ENCODE data around the gene HP1BP3. TPM values are rescaled to one million over a fixed set of nuclear protein-coding genes. Genes with fewer than 3 reads are reported as not detected.
A peak's percentile ranks its signal among the peaks of the same experiment; 100 is the strongest.

Gene HP1BP3
- total RNA-seq, 2 experiments from 2014 or later = 226 to 240 TPM

DNA sequence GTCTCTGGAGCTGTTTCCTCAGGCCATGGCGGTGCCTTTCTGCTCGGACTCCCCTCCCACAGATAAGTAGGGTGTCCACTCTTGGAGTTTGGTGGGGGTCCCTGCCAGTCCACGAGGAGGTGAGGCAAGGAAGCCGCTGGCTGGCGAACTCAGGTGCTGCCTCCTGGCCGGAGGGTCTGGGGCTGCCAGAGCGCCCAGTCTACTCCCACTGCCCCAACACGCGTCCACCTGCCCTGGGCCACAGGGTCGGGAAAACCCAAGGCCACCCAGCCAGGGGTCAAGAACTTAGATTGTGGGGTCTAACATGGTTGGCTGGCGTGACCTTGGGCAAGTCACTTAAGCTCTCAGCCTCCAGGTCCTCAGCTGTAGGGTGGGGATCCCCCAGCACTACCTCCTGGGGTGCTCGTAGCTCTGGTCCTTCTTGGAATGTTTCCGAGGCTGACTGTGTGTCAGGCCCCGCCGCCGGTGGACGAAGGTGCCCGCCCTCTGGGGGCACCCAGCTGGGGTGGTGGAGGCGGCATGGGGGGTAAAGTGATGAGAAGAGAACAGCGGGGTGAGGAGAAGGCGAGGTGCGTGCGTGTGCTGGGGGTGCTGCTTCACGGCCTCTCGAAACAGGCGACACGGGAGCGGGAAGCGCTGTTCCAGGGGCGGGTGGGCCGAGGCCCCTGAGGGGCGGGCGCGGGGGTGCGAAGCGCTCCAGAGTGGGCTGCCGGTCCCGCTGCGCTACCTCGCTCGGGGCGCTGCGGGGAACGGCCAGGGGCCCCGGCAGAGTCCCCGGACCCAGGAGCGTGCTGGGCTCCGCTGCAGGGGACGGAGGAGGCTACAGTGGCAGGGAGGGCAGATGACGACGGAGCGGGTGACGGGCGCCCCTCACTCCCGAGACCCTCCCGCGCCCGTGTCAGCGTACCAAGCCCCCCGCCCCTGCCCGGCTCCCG lies 55.8 kb downstream of the HP1BP3 start:
- DNase-seq = no peak

DNA sequence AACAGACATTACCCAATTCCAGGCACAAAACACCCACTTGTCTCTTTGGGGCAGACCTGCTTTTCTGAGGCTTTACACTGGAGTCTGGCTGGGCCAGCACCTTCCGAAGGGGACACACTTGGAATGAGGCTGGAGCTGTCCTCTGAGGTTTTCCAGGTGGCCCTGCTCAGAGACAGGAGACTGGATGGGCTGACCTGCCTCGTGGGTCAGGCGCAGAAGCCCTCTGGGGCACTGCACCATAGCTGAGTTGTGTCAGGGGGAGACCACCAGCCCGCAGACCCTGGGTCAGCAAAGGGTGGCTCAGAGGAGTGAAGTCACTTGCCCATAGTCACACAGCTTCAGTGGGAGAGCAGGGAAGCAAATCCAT lies 56.4 kb downstream of the HP1BP3 start:
- Mint-ChIP-seq H3K9me3 (no peaks in the 10 kb centered on the region), H3K4me3 (peak overlapping the region; percentile 6), H3K4me1 (ENCODE audit: low read depth) (peaks cover 10% of the 10 kb centered on the region), H3K27ac (no peak overlapping the region), H3K27me3 (ENCODE audit: low read depth) (peaks cover 32% of the 10 kb centered on the region), H3K36me3 (ENCODE audit: low read depth) (peaks cover under 1% of the 10 kb centered on the region)
- no peak for DNase-seq
- intact Hi-C loops (cut with micrococcal nuclease) = no loop called here
- CTCF ChIA-PET = interaction anchor here (0.7 to 0.9 kb wide), 3 partner anchors 33 to 101 kb away, joined by 3 to 5 read pairs (median 3); no protein-coding TSS in a partner anchor

More for the DNA sequence above, 55.8 kb downstream of the HP1BP3 start:
- Mint-ChIP-seq H3K27me3 (ENCODE audit: low read depth) (peaks cover 32% of the 10 kb centered on the region), H3K27ac (no peak overlapping the region), H3K4me1 (ENCODE audit: low read depth) (peaks cover 10% of the 10 kb centered on the region), H3K9me3 (no peaks in the 10 kb centered on the region), H3K36me3 (ENCODE audit: low read depth) (peaks cover 5% of the 10 kb centered on the region), H3K4me3 (peak overlapping the region; percentile 67)
- CTCF ChIA-PET = interaction anchor here (0.7 to 0.9 kb wide), 3 partner anchors 33 to 101 kb away, joined by 3 to 5 read pairs (median 3); no protein-coding TSS in a partner anchor
- intact Hi-C loops (cut with micrococcal nuclease) = no loop called here

DNA sequence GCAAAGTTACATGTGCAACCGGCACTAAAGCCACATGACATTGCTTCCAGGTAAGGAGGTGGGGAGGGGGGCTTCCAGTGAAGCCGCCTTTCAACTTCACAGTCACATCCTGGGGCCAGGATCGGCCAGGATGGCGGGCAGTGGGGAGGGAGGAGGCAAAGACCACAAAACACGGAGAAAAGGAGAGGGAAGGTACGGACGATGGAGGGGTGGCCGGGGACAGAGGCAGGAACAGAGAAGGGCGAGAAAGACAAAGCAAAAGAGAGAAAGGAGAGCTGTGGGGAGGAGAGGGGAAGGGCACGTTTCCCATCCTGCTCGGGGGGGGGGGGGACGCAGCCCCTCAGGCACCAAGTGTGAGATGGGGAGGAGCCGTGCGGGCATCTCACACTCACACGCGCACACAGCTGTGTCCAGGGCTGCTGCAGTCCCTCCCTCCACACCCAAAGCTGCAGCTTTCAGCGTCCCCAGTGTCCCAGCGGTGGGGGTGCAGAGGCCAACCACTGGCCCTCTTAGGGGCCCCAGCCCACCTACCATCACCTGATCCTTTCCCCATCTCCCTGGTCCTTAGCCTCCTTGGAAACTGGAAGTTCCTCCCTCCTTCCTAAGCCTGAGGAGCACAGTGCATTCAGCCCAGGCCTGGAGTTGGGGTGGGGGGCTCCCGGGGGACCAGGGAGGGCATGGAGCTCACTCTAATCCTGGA lies 57.0 kb downstream of the HP1BP3 start:
- Mint-ChIP-seq H3K27me3 (ENCODE audit: low read depth) (peaks cover 32% of the 10 kb centered on the region), H3K36me3 (ENCODE audit: low read depth) (no peaks in the 10 kb centered on the region), H3K9me3 (no peaks in the 10 kb centered on the region), H3K4me3 (peak overlapping the region; percentile 13), H3K27ac (no peak overlapping the region), H3K4me1 (ENCODE audit: low read depth) (peaks cover 10% of the 10 kb centered on the region)
- no peak for DNase-seq
- CTCF ChIA-PET = interaction anchor here (0.9 to 1.1 kb wide), 2 partner anchors 33 kb away, joined by 5 read pairs; no protein-coding TSS in a partner anchor
- intact Hi-C loops (cut with micrococcal nuclease) = no loop called here

DNA sequence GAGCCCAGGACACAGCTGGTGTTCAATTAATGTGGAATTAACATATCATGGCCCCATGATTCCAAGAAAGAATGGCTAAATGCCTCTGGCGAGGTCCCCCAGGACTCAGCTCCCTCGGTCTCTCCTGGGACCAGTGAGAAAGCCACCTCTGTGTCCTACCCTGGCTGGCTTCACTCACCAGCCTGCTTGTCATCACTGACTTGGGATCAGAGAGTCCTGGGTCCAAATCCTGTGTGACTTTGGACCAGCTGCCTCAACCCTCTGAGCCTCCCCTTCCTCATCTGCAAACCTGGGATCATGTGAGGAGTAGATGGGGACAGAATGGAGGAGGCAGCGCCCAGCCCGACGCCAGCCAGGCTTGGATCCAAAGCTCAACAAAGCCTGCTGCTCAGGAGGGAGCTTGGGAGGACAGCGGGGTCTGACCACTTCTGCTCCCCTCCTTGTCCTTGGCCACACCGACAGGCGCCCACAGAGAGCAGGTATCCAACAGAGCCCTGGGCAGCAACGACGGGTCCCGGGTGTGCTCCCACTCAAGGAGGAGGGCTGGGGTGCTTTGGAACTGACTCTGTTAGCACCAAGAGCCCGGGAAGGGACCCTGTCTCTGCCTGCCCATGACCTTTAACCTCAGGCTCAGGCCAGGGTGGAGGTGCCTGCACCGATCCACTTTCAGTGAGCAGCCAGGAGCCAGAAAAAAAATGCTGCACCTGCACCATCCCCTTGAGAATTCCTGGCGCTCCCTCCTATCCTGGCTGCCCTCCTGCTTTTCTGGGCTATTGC lies 57.8 kb downstream of the HP1BP3 start:
- Mint-ChIP-seq H3K27me3 (ENCODE audit: low read depth) (peaks cover 32% of the 10 kb centered on the region), H3K4me3 (no peak overlapping the region), H3K4me1 (ENCODE audit: low read depth) (peaks cover 10% of the 10 kb centered on the region), H3K9me3 (no peaks in the 10 kb centered on the region), H3K27ac (no peak overlapping the region), H3K36me3 (ENCODE audit: low read depth) (no peaks in the 10 kb centered on the region)
- intact Hi-C loops (cut with micrococcal nuclease) = no loop called here
- DNase-seq = no peak
- CTCF ChIA-PET = interaction anchor here (1.1 kb wide), 1 partner anchor 32 kb away, joined by 5 read pairs; no protein-coding TSS in a partner anchor

DNA sequence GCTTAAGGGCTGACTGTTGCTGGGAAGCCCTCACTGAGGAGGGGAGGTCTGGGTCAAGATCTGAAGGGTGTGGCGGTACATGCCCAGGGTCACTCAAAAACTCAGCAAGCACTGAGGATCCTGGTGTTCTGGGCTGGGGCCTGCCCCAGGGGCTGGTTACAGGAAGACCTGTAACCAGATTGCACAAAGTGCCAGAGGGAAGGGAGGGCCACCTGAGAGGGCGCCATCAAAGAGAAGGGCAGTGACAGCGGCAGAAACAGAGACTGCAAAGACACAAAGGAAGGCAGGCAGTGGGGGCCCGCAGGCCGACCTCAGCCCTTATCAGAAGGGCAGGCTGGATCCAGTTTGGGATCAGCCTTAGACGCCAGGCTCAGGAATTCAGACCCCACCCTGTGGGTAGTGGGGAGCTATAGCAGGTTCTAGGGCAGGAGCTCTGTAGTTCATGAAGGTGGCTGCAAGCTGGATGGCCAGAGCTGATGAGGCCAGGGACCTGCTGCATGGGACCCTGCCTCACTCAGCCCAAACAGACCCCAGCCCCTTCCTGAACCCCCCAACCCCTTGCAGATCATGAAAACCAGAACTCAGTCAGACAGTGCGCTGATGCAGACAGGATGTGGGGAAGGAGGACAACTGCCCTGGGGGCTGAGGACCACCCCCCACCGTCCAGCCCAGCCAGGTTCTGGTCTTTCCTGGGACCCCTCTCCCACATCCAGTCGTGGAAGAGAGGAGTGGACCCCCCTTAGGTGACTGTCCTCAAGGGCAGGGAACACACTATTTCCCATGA lies 58.5 kb downstream of the HP1BP3 start:
- intact Hi-C loops (cut with micrococcal nuclease) = no loop called here
- no peak overlapping the region for H3K4me3 Mint-ChIP-seq
- no peaks in the 10 kb centered on the region for H3K36me3 Mint-ChIP-seq (ENCODE audit: low read depth)
- no peak for DNase-seq
- no peak overlapping the region for H3K27ac Mint-ChIP-seq
- H3K4me1 Mint-ChIP-seq (ENCODE audit: low read depth) = peaks cover 10% of the 10 kb centered on the region
- CTCF ChIA-PET = interaction anchor here (1.1 kb wide), 2 partner anchors 31 to 32 kb away, joined by 4 to 5 read pairs; no protein-coding TSS in a partner anchor
- H3K27me3 Mint-ChIP-seq (ENCODE audit: low read depth) = peaks cover 29% of the 10 kb centered on the region
- no peaks in the 10 kb centered on the region for H3K9me3 Mint-ChIP-seq

DNA sequence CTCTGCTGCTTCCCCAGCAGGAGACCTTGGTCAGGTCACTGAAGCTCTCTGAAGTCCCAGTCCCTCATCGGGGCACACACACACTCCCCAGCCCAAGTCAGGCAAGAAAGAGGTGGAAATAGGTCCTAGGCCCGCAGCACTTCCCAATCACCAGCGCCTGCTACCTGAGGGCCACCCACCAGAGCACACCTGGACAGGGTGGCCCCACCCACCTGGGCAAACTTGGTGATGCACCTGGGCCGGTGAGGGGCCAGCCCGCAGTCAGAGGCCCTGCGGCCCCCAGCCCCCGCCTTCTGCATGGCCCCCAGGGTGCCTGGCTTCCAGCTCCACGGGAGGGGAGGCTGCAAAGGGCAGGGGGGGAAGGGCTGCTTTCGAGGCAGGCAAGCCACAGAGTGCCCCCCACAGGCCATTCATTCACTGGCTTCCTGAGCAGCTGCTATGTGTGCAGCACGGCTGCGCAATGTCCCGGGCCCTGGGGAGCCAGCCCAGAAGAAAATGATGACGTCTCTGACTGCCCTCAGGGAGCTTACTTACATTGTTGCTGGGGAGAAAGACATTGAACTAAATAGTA lies 59.3 kb downstream of the HP1BP3 start:
- Mint-ChIP-seq H3K27ac (no peak overlapping the region), H3K4me1 (ENCODE audit: low read depth) (peaks cover 6% of the 10 kb centered on the region), H3K4me3 (no peak overlapping the region), H3K9me3 (no peaks in the 10 kb centered on the region), H3K27me3 (ENCODE audit: low read depth) (peaks cover 29% of the 10 kb centered on the region), H3K36me3 (ENCODE audit: low read depth) (no peaks in the 10 kb centered on the region)
- intact Hi-C loops (cut with micrococcal nuclease) = no loop called here
- CTCF ChIA-PET = interaction anchor here (0.6 to 1.1 kb wide), 2 partner anchors 31 to 873 kb away, joined by 4 to 7 read pairs; no protein-coding TSS in a partner anchor
- no peak for DNase-seq

DNA sequence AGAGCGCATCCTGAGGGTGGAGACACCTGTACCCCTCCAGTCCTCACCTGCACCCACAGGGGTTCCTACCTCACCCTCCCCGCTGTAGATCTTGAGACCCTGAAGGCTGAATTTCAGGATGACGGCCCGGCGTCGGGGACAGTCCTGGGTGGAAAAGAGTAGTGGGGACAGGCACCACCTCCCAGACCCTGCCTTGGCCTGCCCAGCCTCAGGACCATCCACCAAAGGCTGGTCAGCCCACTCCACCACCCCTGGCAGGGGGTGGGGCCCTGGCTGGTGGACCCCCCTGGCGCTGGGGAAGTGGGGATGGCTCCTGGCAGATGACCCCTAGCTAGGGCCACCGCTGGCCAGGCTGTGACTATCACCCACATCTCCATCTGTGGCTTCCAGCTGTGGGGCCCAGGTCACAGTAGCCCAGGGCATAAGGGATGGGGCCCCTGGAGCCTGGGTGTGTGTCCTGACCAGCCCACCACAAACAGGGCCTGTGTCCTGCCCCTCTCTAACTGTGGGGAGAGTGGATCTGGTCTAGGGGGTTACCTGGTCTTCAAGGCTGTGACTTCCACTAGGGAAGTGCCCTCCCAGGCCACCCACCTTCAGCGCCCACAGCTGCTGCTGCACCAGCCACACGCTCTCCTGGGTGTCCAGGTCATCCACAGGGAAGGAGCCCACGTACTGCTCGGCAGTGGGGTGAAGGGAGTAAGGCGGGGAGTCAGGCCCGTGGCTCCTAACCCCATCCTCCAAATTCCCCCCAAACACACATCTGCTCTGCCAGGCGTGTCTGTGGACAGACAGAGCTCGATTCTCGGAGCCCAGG lies 60.0 kb downstream of the HP1BP3 start:
- H3K36me3 Mint-ChIP-seq (ENCODE audit: low read depth) = no peaks in the 10 kb centered on the region
- intact Hi-C loops (cut with micrococcal nuclease) = no loop called here
- no peaks in the 10 kb centered on the region for H3K4me1 Mint-ChIP-seq (ENCODE audit: low read depth)
- peaks cover 27% of the 10 kb centered on the region for H3K27me3 Mint-ChIP-seq (ENCODE audit: low read depth)
- H3K9me3 Mint-ChIP-seq = no peaks in the 10 kb centered on the region
- H3K27ac Mint-ChIP-seq = no peak overlapping the region
- no peak overlapping the region for H3K4me3 Mint-ChIP-seq
- CTCF ChIA-PET = interaction anchor here (1.1 kb wide), 1 partner anchor 30 kb away, joined by 4 read pairs; no protein-coding TSS in a partner anchor
- DNase-seq = no peak

DNA sequence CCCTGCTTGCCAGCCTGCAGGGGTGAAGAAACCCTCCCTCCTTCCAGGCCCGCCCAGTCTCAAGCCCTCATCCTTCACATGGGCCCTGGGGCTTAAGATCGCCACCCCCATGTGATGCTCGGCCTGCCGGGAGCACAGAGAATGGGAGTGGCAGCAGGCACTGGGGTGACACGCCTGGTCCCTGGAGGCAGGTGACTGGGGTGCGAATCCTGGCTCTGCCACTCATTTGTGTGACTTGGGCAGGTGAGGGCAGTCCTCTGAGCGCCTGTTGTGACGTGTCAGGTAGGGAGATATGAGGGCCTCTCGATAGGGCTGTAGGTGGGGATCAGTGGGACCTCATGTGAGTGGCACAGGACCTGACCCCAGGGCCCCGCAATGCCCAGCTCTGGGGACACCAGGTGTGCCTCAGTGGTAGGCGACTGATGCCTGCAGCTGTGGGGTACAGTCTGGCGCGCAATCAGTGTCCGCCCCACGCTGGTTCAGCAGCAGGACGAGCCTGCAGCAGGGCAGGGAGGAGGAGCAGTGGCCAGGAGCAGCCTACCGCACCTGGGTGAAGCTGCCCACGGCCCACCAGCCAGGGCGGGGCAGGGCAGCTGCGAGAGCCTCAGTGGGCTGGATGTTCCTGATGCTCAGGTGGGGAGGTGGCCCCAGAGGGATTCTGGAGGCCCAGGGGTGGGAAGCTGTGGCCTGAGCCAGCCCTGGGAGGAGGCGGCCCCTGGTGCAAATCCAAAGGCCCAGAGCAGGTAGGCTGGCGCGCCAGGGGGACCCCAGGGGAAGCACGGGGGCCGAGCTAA lies 60.8 kb downstream of the HP1BP3 start:
- H3K4me1 Mint-ChIP-seq (ENCODE audit: low read depth) = no peaks in the 10 kb centered on the region
- intact Hi-C loops (cut with micrococcal nuclease) = no loop called here
- no peak for DNase-seq
- H3K27ac Mint-ChIP-seq = no peak overlapping the region
- no peaks in the 10 kb centered on the region for H3K36me3 Mint-ChIP-seq (ENCODE audit: low read depth)
- CTCF ChIA-PET = no interaction called here
- H3K4me3 Mint-ChIP-seq = no peak overlapping the region
- peaks cover 25% of the 10 kb centered on the region for H3K27me3 Mint-ChIP-seq (ENCODE audit: low read depth)
- H3K9me3 Mint-ChIP-seq = no peaks in the 10 kb centered on the region

DNA sequence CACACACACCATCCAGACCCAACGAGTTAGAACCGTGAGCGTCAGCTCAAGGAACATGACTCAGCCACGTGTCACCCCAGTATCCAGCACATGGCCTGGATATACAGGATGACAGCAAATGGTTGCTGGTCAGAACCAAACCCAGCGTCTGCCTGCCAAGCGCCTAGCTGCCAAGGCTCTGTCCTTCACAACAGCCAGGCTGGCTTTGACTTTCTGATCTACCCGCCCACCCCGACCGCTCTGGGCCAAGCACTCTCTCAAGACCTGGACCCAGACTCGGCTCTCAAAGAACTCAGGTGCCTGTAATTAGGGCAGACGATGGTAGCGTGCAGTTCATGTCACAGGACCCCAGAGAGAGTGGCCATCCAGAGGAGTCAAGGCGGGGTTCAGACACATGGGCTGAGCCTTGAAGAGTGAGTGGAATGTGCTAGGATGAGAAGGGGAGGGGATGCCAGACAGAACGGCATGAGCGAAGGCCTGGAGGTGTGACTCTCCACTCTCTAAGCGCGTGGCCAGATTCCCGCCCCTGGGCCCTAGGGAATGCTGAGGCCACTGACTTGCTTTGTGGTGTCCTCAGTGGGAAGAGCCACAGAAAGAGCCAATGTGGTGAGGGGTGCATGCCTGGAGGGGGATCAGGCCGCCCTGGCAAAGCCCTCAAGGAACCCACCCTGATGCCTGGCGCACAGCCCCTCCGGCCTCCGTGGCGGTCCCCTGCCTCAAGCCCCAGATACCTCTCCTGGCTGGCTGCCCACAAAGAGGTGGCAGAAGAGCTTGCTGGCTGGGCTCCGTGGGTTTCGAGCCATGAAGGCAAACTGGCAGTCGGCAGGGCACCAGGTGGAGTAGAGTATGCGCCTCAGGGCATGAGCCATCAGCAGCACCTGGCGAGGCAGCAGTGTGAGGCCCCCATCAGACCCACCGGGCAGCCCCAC lies 61.7 kb downstream of the HP1BP3 start:
- CTCF ChIA-PET = no interaction called here
- Mint-ChIP-seq H3K4me3 (no peak overlapping the region), H3K9me3 (no peaks in the 10 kb centered on the region), H3K4me1 (ENCODE audit: low read depth) (no peaks in the 10 kb centered on the region), H3K36me3 (ENCODE audit: low read depth) (no peaks in the 10 kb centered on the region), H3K27me3 (ENCODE audit: low read depth) (peaks cover 16% of the 10 kb centered on the region), H3K27ac (no peak overlapping the region)
- no peak for DNase-seq
- intact Hi-C loops (cut with micrococcal nuclease) = no loop called here
